GM19025 (cell line): Measurements from ENCODE around the gene GNB1.

ENCODE experiments used
- ATAC-seq: cut with Tn5 transposase; IDR thresholded peaks from one replicate; pipeline ENCODE4 v1.9.1; 2021; ENCODE audit warnings: mild to moderate bottlenecking, low read depth, moderate library complexity; ENCODE audit not compliant: unreplicated experiment

Gene GNB1

DNA sequence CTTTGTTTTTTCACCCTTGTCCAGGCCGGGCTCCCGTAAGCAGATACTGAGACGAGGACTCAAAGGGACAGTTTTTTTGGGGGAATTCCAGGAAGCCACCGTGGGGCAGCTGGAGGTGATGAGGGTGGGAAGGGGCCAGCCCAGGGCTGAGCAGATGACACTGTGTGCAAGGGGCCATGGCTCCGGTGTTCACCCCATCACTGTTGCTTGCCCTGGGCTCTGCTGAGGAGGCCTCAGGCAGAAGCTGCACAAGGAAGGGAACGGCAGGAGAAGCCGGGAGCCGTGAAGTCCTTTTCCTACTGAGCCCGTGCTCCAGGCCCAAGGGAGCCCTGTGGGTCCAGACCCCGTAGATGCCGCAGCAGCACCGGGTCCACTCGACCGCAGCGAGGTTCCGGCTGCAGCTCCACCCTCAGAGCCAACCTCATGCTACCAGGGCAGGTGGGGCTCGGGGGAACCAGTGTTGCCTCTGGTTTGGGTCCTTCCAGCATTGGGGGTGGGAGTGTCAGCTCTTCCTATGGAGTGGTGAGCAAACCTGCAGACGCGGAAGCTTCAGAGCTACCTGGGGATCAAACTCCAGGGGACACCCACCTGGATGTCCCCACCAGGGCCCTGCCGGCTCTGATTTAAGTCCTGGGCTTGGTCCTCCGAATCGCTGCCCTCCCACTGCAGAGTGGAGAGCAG, 19.9 kb upstream of the GNB1 start:
- ATAC-seq: no peak

DNA sequence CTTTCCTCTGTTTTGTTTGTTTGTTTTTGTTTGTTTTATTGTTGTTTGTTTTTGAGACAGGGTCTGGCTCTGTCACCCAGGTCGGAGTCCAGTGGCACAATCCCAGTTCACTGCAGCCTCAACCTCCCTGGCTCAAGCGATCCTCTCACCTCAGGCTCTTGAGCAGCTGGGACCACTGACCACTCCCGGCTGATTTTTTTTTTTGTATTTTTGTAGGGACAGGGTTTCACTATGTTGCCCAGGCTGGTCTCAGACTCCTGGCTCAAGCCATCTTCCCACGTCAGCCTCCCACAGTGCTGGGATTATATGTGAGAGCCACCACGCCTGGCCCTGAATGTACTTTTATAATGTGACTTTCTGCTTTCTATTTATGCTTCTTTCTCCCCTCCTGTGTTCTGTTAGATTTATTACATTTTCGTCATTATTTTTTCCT, 19.2 kb upstream of the GNB1 start:
- no peak for ATAC-seq

DNA sequence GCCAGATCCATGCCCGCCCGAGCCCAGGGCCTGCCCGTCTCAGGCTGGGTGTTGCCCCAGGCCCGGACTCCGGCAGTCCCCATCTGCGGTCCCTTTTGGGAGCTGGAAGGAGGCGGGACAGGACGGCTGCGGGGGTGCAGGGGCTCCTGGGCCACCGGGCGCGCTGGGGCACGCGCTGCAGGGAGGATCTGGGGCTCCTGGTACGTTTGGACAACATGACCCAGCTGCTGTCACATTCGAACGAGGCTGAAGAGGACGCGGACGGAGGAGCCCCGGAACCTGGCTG, 17.6 kb upstream of the GNB1 start:
- no peak for ATAC-seq

- ATAC-seq: no peak
Observed at GRCh38 chr1:1907098-1907736, 16.3 kb upstream of the GNB1 start.

- no peak for ATAC-seq
Observed at GRCh38 chr1:1906185-1907097, 15.6 kb upstream of the GNB1 start.

- ATAC-seq: no peak
Observed at GRCh38 chr1:1903224-1903623, 12.3 kb upstream of the GNB1 start.

GRCh38 chr1:1901641-1902294, 10.9 kb upstream of the GNB1 start:
- no peak for ATAC-seq

- no peak for ATAC-seq
Observed at GRCh38 chr1:1900883-1901640, 10.2 kb upstream of the GNB1 start.

DNA sequence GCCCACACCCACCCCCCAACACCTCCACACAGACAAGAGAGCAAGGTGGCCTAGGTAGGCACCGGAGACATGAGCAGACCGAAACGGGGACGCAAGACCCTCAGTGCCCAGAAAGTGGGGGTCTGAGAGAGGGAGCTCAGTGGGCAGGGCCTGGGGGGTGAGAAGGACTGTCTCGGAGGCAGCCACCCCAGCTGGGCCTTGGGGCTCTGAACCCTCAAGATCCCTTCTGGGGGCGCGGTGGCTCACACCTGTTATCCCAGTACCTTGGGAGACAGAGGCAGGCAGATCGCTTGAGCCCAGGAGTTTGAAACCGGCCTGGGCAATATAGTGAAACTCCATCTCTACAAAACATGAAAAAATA, 9.1 kb upstream of the GNB1 start:
- ATAC-seq: no peak

DNA sequence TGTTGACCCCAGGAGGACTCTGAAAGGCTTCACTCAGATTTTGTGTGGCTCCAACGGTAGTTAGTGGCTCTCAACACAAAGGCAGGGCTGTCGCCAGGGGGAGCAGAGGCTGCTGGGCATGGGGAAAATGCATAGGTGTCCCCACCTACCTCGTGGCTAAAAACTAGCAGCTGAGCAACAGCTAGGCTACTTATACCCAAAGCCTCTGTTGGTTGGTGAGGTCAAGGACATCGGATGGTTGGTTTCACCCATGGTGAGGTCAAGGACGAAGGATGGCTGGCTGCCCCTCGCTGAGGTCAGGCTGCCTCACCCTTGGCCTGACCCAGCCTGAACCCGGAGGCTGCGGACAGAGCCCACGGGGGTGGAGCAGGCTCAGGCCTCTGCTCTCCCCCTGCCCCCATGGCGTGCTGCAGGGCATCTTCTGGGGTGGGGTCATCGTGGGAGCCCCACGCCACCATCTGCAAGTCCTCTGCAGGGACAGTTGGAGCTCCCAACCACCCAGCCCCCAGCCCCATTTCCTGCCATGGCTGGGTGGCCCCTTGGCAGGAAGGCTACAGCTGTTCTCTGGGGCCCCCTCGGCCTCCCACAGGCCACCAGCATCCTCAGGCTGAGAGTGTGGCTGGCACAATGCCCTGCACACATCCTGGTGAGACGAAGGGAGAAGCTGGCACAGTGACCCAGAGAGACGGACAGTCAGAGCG, 8.5 kb upstream of the GNB1 start:
- ATAC-seq: no peak

DNA sequence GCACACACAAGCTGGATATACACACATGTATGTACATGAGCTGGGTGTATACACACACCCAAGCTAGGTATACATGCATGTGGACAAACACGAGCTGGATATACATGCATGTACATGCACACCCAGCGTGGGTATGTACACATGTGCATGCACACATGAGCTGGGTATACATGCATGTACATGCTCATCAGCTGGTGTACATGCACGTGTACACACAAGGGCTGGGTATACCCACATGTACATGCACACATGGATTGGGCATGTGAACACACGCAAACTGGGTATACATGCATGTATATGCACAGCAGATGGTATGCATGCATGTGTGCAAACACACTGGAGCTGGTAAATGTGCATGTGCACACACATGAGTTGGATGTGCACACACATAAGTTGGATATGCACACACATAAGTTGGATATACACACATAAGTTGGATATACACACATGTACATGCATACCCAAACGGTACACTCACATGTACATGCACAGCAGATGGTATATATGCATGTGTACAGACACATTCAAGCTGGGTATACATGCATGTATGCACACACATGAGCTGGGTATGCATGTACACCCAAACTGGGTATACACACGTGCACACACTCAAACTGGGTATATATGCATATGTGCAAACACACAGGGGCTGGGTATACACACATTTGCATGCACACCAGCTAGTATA, 7.5 kb upstream of the GNB1 start:
- ATAC-seq: no peak

- no peak for ATAC-seq
Observed at GRCh38 chr1:1895456-1896336, 4.8 kb upstream of the GNB1 start.

GRCh38 chr1:1895060-1895418, 4.2 kb upstream of the GNB1 start:
- no peak for ATAC-seq

GRCh38 chr1:1894354-1895059, 3.6 kb upstream of the GNB1 start:
- ATAC-seq: no peak

GRCh38 chr1:1893997-1894353, 3.1 kb upstream of the GNB1 start:
- no peak for ATAC-seq

DNA sequence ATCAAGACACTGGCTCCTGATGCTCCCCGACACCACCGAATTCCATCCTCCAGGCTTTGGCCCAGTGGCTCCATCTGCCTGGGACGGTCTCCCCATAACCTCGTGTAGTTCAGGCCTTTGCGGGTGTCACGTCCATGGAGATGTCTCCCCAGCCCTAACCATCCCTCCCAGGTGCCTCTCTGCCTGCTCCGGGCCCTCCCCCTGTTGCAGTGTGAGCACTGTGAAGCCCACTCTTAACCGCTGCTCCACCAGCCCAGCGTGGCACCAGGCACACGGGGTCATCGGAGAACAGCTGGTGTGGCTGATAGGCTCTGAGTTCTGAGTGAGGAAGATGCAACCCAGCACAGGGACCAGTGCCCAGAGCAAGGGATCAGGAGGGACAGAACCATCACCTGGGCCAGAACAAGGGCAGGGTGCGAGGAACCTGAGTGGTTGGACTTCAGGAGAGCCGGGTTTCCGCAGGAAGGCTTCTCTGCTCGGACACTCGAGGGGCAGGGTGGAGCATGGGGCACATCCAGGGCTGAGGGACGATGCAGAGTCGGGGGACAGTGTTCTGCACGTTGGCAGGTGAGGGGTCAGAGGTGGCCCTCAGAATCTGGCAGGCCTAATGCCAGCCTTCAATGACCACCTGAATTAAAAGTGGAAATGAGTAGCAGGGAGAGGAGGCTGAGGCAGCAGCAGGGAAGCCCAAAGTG, 2.6 kb upstream of the GNB1 start:
- no peak for ATAC-seq

DNA sequence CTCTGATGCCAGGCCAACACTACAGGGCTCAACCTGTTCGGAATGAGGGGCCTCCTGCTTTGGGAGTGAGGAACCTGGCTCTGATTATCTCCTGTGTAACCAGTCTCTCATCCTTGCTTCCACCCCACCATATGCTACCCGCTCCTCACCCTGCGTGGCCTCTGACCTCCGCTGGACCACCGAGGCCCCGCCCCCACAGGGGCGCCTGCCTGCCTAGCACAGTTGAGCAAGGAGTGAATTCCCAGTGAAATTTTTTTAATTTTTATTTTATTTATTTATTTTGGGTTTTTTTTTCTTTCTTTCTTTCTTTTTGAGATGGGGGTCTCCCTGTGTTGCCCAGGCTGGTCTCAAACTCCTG, 1.9 kb upstream of the GNB1 start:
- no peak for ATAC-seq
